GM21367 (cell line): ENCODE measurements around the gene ELAVL4.
"Not testable (repeated sequence)": the region's sequence is repeated elsewhere in the genome, so short reads cannot be mapped to it uniquely, and the experiment has no call there.

Source experiments
- ATAC-seq: cut with Tn5 transposase; IDR thresholded peaks from one replicate; pipeline ENCODE4 v1.9.1; 2021; ENCODE audit not compliant: unreplicated experiment

Gene ELAVL4

GRCh38 chr1:50123071-50123470 lies 14.4 kb downstream of the ELAVL4 start:
- ATAC-seq, result no peak

- no peak for ATAC-seq
Observed at GRCh38 chr1:50126927-50127715, 18.4 kb downstream of the ELAVL4 start.

GRCh38 chr1:50129201-50129600 lies 20.5 kb downstream of the ELAVL4 start:
- ATAC-seq, result no peak

GRCh38 chr1:50132347-50132894 lies 23.7 kb downstream of the ELAVL4 start:
- ATAC-seq, result no peak

- no peak for ATAC-seq
Observed at GRCh38 chr1:50135716-50136115, 27.0 kb downstream of the ELAVL4 start.

- no peak for ATAC-seq
Observed at GRCh38 chr1:50139339-50140181, 30.8 kb downstream of the ELAVL4 start.

- ATAC-seq, result no peak
Observed at GRCh38 chr1:50140182-50140447, 31.4 kb downstream of the ELAVL4 start.

GRCh38 chr1:50147191-50147850 lies 38.6 kb downstream of the ELAVL4 start:
- no peak for ATAC-seq

- no peak for ATAC-seq
Observed at GRCh38 chr1:50148142-50148923, 39.6 kb downstream of the ELAVL4 start.

GRCh38 chr1:50152236-50152635 lies 43.5 kb downstream of the ELAVL4 start:
- ATAC-seq, result no peak

- ATAC-seq, result no peak
Observed at GRCh38 chr1:50155541-50155940, 46.8 kb downstream of the ELAVL4 start.

- ATAC-seq, result no peak
Observed at GRCh38 chr1:50156241-50157010, 47.7 kb downstream of the ELAVL4 start.

GRCh38 chr1:50157306-50157941 lies 48.7 kb downstream of the ELAVL4 start:
- ATAC-seq, result no peak

- no peak for ATAC-seq
Observed at GRCh38 chr1:50158421-50158820, 49.7 kb downstream of the ELAVL4 start.

GRCh38 chr1:50163680-50164079 lies 55.0 kb downstream of the ELAVL4 start:
- ATAC-seq, result no peak

GRCh38 chr1:50166351-50166750 lies 57.6 kb downstream of the ELAVL4 start:
- not testable (repeated sequence) for ATAC-seq

GRCh38 chr1:50172299-50172698 lies 63.6 kb downstream of the ELAVL4 start:
- no peak for ATAC-seq

- no peak for ATAC-seq
Observed at GRCh38 chr1:50174101-50174500, 65.4 kb downstream of the ELAVL4 start.
